H1 (cell line): Measurements from ENCODE around the gene FAM171A1. TPM values are rescaled to one million over a fixed set of nuclear protein-coding genes. Genes with fewer than 3 reads are reported as not detected.

ENCODE experiments used
- CTCF ChIA-PET: fragments of 300-600 bp; sonication (Branson Sonifier 250); formaldehyde crosslinking; loops from one replicate; lab custom pipeline; 2021; ENCODE audit not compliant: partially characterized antibody; lab: Charles Lee
- POLR2A ChIA-PET: fragments of 300-600 bp; sonication (Branson Sonifier 250); formaldehyde crosslinking; loops from one replicate; lab custom pipeline; 2021; ENCODE audit warnings: inconsistent platforms; ENCODE audit not compliant: partially characterized antibody; lab: Charles Lee
- DNase-seq, 2 experiments: peaks; one replicate each; pipeline versions ENCODE4 v3.0.0 to v3.0.0-alpha.2; 2010 to 2022; ENCODE audit warnings: low spot score in 2 of 2, low read depth in 1 of 2, mixed read lengths in 1 of 2
- FAIRE-seq: peaks from 2 replicates; lab custom pipeline; 2011; peaks lifted over from hg19 to GRCh38; lab: Jason Lieb, UNC
- H2AFZ ChIP-seq: 2 replicates; pipeline ENCODE4 v1.8.1; 2012; ENCODE audit warnings: low read length, inconsistent platforms
- H2AK5ac ChIP-seq: 2 replicates; pipeline ENCODE4 v1.6.1; 2013; ENCODE audit warnings: low read depth, low read length
- H2BK120ac ChIP-seq: replicated peaks from 2 replicates; pipeline ENCODE3; 2013; ENCODE audit warnings: low read depth, low read length, inconsistent platforms
- H2BK12ac ChIP-seq: 2 replicates; pipeline ENCODE4 v1.6.1; 2013; ENCODE audit warnings: low read depth, low read length
- H2BK15ac ChIP-seq: 2 replicates; pipeline ENCODE4 v1.6.1; 2013; ENCODE audit warnings: low read length
- H2BK20ac ChIP-seq: 2 replicates; pipeline ENCODE4 v1.6.1; 2013; ENCODE audit warnings: low read length
- H2BK5ac ChIP-seq: 2 replicates; pipeline ENCODE4 v1.6.1; 2013; ENCODE audit warnings: low read depth, low read length
- H3K14ac ChIP-seq: 2 replicates; pipeline ENCODE4 v1.6.1; 2013; ENCODE audit warnings: inconsistent platforms; ENCODE audit not compliant: insufficient read length
- H3K18ac ChIP-seq: 2 replicates; pipeline ENCODE4 v1.6.1; 2013; ENCODE audit warnings: low read length; ENCODE audit errors: extremely low read depth
- H3K23ac ChIP-seq: 2 replicates; pipeline ENCODE4 v1.6.1; 2013; ENCODE audit warnings: inconsistent platforms; ENCODE audit not compliant: insufficient read length
- H3K23me2 ChIP-seq: 2 replicates; pipeline ENCODE4 v1.6.1; 2013; ENCODE audit warnings: low read depth, low read length
- H3K27ac ChIP-seq: 2 replicates; pipeline ENCODE4 v1.6.1; 2011; ENCODE audit warnings: low read depth, low read length, inconsistent platforms
- H3K27me3 ChIP-seq, 4 experiments: replicated peaks in 1 of 4; 1 replicate in 1 of 4; 2 replicates in 3 of 4; pipeline versions ENCODE4 v1.6.1 to v1.8.1; 2011 to 2013; ENCODE audit warnings: low read length in 3 of 4, mild to moderate bottlenecking in 3 of 4, inconsistent platforms in 2 of 4, mixed read lengths in 2 of 4, moderate library complexity in 1 of 4; ENCODE audit not compliant: control insufficient read depth in 3 of 4, insufficient read depth in 3 of 4; ENCODE audit errors: extremely low read depth in 1 of 4
- H3K36me3 ChIP-seq, 4 experiments: 2 replicates each; pipeline versions ENCODE4 v1.6.1 to v1.8.1; 2011 to 2013; ENCODE audit warnings: mild to moderate bottlenecking in 4 of 4, low read length in 3 of 4, moderate library complexity in 2 of 4, control low read depth in 1 of 4, inconsistent platforms in 1 of 4; ENCODE audit not compliant: insufficient read depth in 4 of 4, control insufficient read depth in 2 of 4
- H3K4ac ChIP-seq: replicated peaks from 2 replicates; pipeline ENCODE3; 2013; ENCODE audit warnings: low read length, low read depth, mixed read lengths, inconsistent platforms; ENCODE audit not compliant: insufficient read length
- H3K4me1 ChIP-seq, 4 experiments: replicated peaks in 1 of 4; 1 replicate in 1 of 4; 2 replicates in 3 of 4; pipeline versions ENCODE4 v1.6.1 to v1.8.1; 2011 to 2013; ENCODE audit warnings: low read length in 3 of 4, inconsistent platforms in 2 of 4, mixed read lengths in 1 of 4; ENCODE audit not compliant: insufficient read depth in 4 of 4, control insufficient read depth in 3 of 4
- H3K4me2 ChIP-seq, 2 experiments: 2 replicates each; pipeline versions ENCODE4 v1.6.1 to v1.8.1; 2011 to 2013; ENCODE audit warnings: low read depth in 2 of 2, low read length in 2 of 2, control low read depth in 1 of 2, inconsistent platforms in 1 of 2, mild to moderate bottlenecking in 1 of 2; ENCODE audit not compliant: insufficient read depth in 1 of 2
- H3K4me3 ChIP-seq, 4 experiments: fragments of 200-600, 300-600 bp in 1 of 4; sonication (generic), shearing (Covaris generic), sonication (Bioruptor Twin) in 1 of 4; 2 replicates each; pipeline versions ENCODE4 v1.5.1 to v1.8.1; 2011 to 2016; ENCODE audit warnings: low read length in 4 of 4, low read depth in 3 of 4, control low read depth in 2 of 4, inconsistent platforms in 2 of 4, mild to moderate bottlenecking in 2 of 4, mixed read lengths in 1 of 4, moderate library complexity in 1 of 4; ENCODE audit not compliant: insufficient read depth in 2 of 4; ENCODE audit errors: extremely low read depth in 1 of 4
- H3K56ac ChIP-seq: replicated peaks from 2 replicates; pipeline ENCODE3; 2013; ENCODE audit warnings: low read depth, mild to moderate bottlenecking, mixed read lengths, low read length, inconsistent platforms; ENCODE audit not compliant: insufficient read length
- H3K79me1 ChIP-seq: 2 replicates; pipeline ENCODE4 v1.6.1; 2013; ENCODE audit warnings: low read depth, low read length, control low read depth
- H3K79me2 ChIP-seq, 2 experiments: 2 replicates each; pipeline versions ENCODE4 v1.6.1 to v1.8.1; 2012 to 2013; ENCODE audit warnings: low read length in 2 of 2, mild to moderate bottlenecking in 2 of 2, inconsistent platforms in 1 of 2; ENCODE audit not compliant: insufficient read depth in 2 of 2, control insufficient read depth in 1 of 2
- H3K9ac ChIP-seq, 4 experiments: replicated peaks in 1 of 4; 1 replicate in 1 of 4; 2 replicates in 3 of 4; pipeline versions ENCODE4 v1.6.1 to v1.8.1; 2011 to 2013; ENCODE audit warnings: low read depth in 3 of 4, low read length in 3 of 4, control low read depth in 2 of 4, mild to moderate bottlenecking in 2 of 4, moderate library complexity in 2 of 4, inconsistent platforms in 1 of 4; ENCODE audit errors: extremely low read depth in 1 of 4
- H3K9me3 ChIP-seq, 2 experiments: 2 replicates each; pipeline versions ENCODE4 v1.6.1 to v1.8.1; 2012 to 2013; ENCODE audit warnings: mild to moderate bottlenecking in 2 of 2, moderate library complexity in 2 of 2, control low read depth in 1 of 2, inconsistent platforms in 1 of 2, low read depth in 1 of 2, low read length in 1 of 2, mixed read lengths in 1 of 2; ENCODE audit not compliant: insufficient read depth in 2 of 2
- H4K20me1 ChIP-seq, 2 experiments: replicated peaks in 1 of 2; 2 replicates each; pipeline versions ENCODE3 to v1.8.1; 2011 to 2013; ENCODE audit warnings: inconsistent platforms in 2 of 2, low read length in 2 of 2, mild to moderate bottlenecking in 1 of 2; ENCODE audit not compliant: insufficient read depth in 2 of 2, control insufficient read depth in 1 of 2
- H4K5ac ChIP-seq: 2 replicates; pipeline ENCODE4 v1.6.1; 2013; ENCODE audit warnings: low read length, low read depth, mixed read lengths, inconsistent platforms; ENCODE audit not compliant: insufficient read length
- H4K8ac ChIP-seq: 2 replicates; pipeline ENCODE4 v1.8.0; 2013; ENCODE audit warnings: mild to moderate bottlenecking, moderate library complexity, low read length, inconsistent platforms; ENCODE audit not compliant: insufficient read depth; ENCODE audit errors: extremely low read depth
- H4K91ac ChIP-seq: replicated peaks from 2 replicates; pipeline ENCODE3; 2013; ENCODE audit warnings: low read length, mixed read lengths, inconsistent platforms; ENCODE audit not compliant: insufficient read length
- CTBP2 ChIP-seq: IDR thresholded peaks from 2 replicates; pipeline ENCODE4 v1.7.0; 2011; ENCODE audit warnings: borderline replicate concordance, mild to moderate bottlenecking, moderate library complexity, mixed read lengths, low read length; ENCODE audit not compliant: insufficient read depth, insufficient read length
- E2F6 ChIP-seq: IDR thresholded peaks from 2 replicates; pipeline ENCODE4 v1.6.1; 2012; ENCODE audit warnings: inconsistent platforms
- GABPA ChIP-seq: IDR thresholded peaks from 2 replicates; pipeline ENCODE4 v1.6.1; 2011; ENCODE audit warnings: mild to moderate bottlenecking, low read length, moderate library complexity, borderline replicate concordance; ENCODE audit not compliant: insufficient read depth
- RNF2 ChIP-seq: fragments of 200-900, 300-1000 bp; sonication (generic); IDR thresholded peaks from 2 replicates; pipeline ENCODE4 v1.7.1; 2016; ENCODE audit warnings: borderline replicate concordance, low read depth, mild to moderate bottlenecking, antibody characterized with exemption, low read length; ENCODE audit not compliant: poor library complexity, severe bottlenecking; ENCODE audit errors: missing control alignments
- SRF ChIP-seq: IDR thresholded peaks from 2 replicates; pipeline ENCODE4 v1.6.1; 2011; ENCODE audit warnings: mild to moderate bottlenecking, low read depth, low read length, moderate library complexity
- TAF1 ChIP-seq: IDR thresholded peaks from 2 replicates; pipeline ENCODE4 v1.6.1; 2011; ENCODE audit warnings: mild to moderate bottlenecking, low read depth, low read length
- WGBS, 2 experiments: shearing (Covaris generic) in 1 of 2; methylation state at CpG; one replicate each; pipeline versions ENCODE4 v1.1.6 to v1.1.7; 2013 to 2015; ENCODE audit warnings: low lambda C conversion rate in 2 of 2, mixed read lengths in 2 of 2, inconsistent platforms in 1 of 2, low coverage in 1 of 2, missing lambda C conversion rate in 1 of 2; ENCODE audit not compliant: insufficient replicate concordance in 2 of 2, insufficient coverage in 1 of 2, insufficient read length in 1 of 2; ENCODE audit errors: extremely low coverage in 1 of 2, missing lambda C conversion rate in 1 of 2; 5-methylcytosine and 5-hydroxymethylcytosine counted together
- polyA plus RNA-seq, 7 experiments: library from polyadenylated mRNA; depleted of rRNA in 3 of 7; stranded (reverse) in 5 of 7; unstranded in 2 of 7; fragments of >200 nt in 5 of 7; fragments of 200-250 nt in 2 of 7; gene quantifications; 1 replicate in 5 of 7; 2 replicates in 1 of 7; 4 replicates in 1 of 7; pipeline versions ENCODE4 v1.2.1 to v1.2.3, GENCODE V29; 2011 to 2013; ENCODE audit warnings: missing spikeins in 2 of 7, mixed read lengths in 2 of 7
- total RNA-seq: library from RNA; stranded (reverse); fragmentation: NEBNext Ultra II Directional; extraction: Animal tissue kit (Norgen Biotek cat#: 25700); gene quantifications from 2 replicates; pipeline ENCODE4 v1.2.1, GENCODE V29; 2021
- TF ChIP-seq, protein P1 (sequence below): IDR thresholded peaks from 2 replicates; pipeline ENCODE4 v1.6.1; 2011; ENCODE audit warnings: low read depth, mild to moderate bottlenecking, low read length; ENCODE audit not compliant: insufficient read depth

The FAM171A1 gene
- total and polyA plus RNA-seq, 2 of the 8 experiments (the other 6 are each of a cell fraction or from before 2014, with no cell fraction given), result 26.6 to 42.1 TPM

- Histone ChIP-seq H2BK15ac (no peak overlapping the region), H2BK5ac (no peak overlapping the region), H3K4ac (no peak overlapping the region), H3K27ac (no peak overlapping the region), H4K8ac (peak overlapping the region; percentile 35; the same call in 1 of the 2 replicates), H3K4me3 (no peak overlapping the region), H3K36me3 (no peaks in the 10 kb centered on the region; a peak in 2 of 8 replicates), H3K79me1 (no peaks in the 10 kb centered on the region), H2BK12ac (no peak overlapping the region), H3K9me3 (no peaks in the 10 kb centered on the region), H3K23ac (no peak overlapping the region), H3K56ac (no peak overlapping the region), H4K20me1 (peaks cover 0 to 2% of the 10 kb centered on the region in 2 experiments), H3K79me2 (no peaks in the 10 kb centered on the region), H3K14ac (no peak overlapping the region), H4K91ac (no peak overlapping the region), H3K4me1 (no peaks in the 10 kb centered on the region), H3K18ac (no peak overlapping the region), H2BK120ac (no peak overlapping the region), H3K9ac (no peak overlapping the region), H2BK20ac (no peak overlapping the region), H3K4me2 (no peak overlapping the region), H3K27me3 (no peaks in the 10 kb centered on the region), H4K5ac (no peak overlapping the region), H2AK5ac (no peak overlapping the region), H2AFZ (no peak overlapping the region), H3K23me2 (no peaks in the 10 kb centered on the region)
- DNase-seq (no peak), FAIRE-seq (no peak)
- CTCF ChIA-PET, result interaction anchor here (2.9 kb wide), 1 partner anchor 23 kb away, joined by 7 read pairs; no protein-coding TSS in a partner anchor
- WGBS, 2 experiments, result 88% methylated on average over 10 of the region's 10 CpGs; no CpG with 5 or more reads in 1 of the 2 experiments
- POLR2A ChIA-PET, result no interaction called here
- TF ChIP-seq SRF (no peak), E2F6 (no peak), RNF2 (no peak), GABPA (no peak), CTBP2 (no peak), TAF1 (no peak)
- TF ChIP-seq, protein P1, sequence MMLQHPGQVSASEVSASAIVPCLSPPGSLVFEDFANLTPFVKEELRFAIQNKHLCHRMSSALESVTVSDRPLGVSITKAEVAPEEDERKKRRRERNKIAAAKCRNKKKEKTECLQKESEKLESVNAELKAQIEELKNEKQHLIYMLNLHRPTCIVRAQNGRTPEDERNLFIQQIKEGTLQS, result no peak
Measured at GRCh38 chr10:15222511-15222910, 148.6 kb downstream of the FAM171A1 start.
